Measurements from ENCODE around the gene ERBIN.

DNA sequence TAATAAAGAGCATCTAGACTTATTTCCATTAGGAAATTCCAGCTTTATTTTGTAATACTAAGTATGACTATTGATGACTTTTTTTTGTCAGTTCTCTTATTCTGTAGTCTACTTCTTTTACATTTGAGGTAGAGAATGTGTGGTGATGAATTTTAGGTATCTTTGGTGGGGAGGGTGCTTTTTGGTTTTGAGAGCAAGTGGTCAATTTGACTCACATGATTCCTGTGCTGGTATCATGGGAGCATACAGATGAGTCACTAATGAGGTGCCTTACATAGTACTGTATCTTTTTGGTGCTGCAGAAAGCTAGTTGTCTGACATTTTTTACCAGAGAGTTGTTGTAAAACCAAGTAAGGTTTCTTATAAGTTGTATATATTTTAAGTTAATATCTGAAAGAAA lies 35.3 kb downstream of the ERBIN start:
- TF ChIP-seq GATA2 (IDR thresholded peaks at IDR 0.05; ENCODE audit: low read depth, low read length) (no peak), GATA3 (IDR thresholded peaks at IDR 0.05; ENCODE audit: low read depth, low read length) (no peak)

All from SH-SY5Y (cell line).